Measurements from ENCODE around the gene BMP6. TPM values are rescaled to one million over a fixed set of nuclear protein-coding genes. Genes with fewer than 3 reads are reported as not detected.

Gene BMP6
- total RNA-seq, 4 donors from 2014 or later: 0.57 to 2.9 (median 1.1) TPM

GRCh38 chr6:7742223-7742785 lies 16.4 kb downstream of the BMP6 start:
- H3K27ac ChIP-seq: no peak overlapping the region
- H3K4me3 ChIP-seq: no peak overlapping the region
- intact Hi-C loops (cut with DNase I): no loop called here
- TF ChIP-seq POLR2A (IDR thresholded peaks at IDR 0.05) (no peak), CTCF (IDR thresholded peaks at IDR 0.05) (no peak)
- DNase-seq: no peak
- no peaks in the 10 kb centered on the region for H3K4me1 ChIP-seq
- H3K36me3 ChIP-seq: no peaks in the 10 kb centered on the region
- peaks cover 0 to 40% (median 0%) of the 10 kb centered on the region in 4 donors for H3K27me3 ChIP-seq
- H3K9me3 ChIP-seq: no peaks in the 10 kb centered on the region
- WGBS, 2 donors: 70 to 72% methylated on average over 10 of the region's 10 CpGs

- intact Hi-C loops (cut with DNase I): no loop called here
- Histone ChIP-seq H3K4me3 (no peak overlapping the region), H3K9me3 (no peaks in the 10 kb centered on the region), H3K4me1 (no peaks in the 10 kb centered on the region), H3K27ac (no peak overlapping the region), H3K27me3 (peaks cover 0 to 14% (median 0%) of the 10 kb centered on the region in 4 donors), H3K36me3 (no peaks in the 10 kb centered on the region)
- TF ChIP-seq POLR2A (IDR thresholded peaks at IDR 0.05) (no peak), CTCF (IDR thresholded peaks at IDR 0.05) (no peak)
- 81 to 97% methylated on average over 10 of the region's 10 CpGs for whole genome bisulfite sequencing, 2 donors
- DNase-seq: no peak
Measured at GRCh38 chr6:7745942-7746341, 20.0 kb downstream of the BMP6 start.

- Histone ChIP-seq H3K27ac (no peak overlapping the region), H3K36me3 (no peaks in the 10 kb centered on the region), H3K27me3 (peaks cover 0 to 9% (median 0%) of the 10 kb centered on the region in 4 donors), H3K4me1 (no peaks in the 10 kb centered on the region), H3K4me3 (no peak overlapping the region), H3K9me3 (no peaks in the 10 kb centered on the region)
- intact Hi-C loops (cut with DNase I): no loop called here
- DNase-seq: no peak
- no peak for TF ChIP-seq POLR2A (IDR thresholded peaks at IDR 0.05)
- TF ChIP-seq CTCF (IDR thresholded peaks at IDR 0.05): no peak
- 70 to 77% methylated on average over 10 of the region's 10 CpGs for whole genome bisulfite sequencing, 2 donors
Measured at GRCh38 chr6:7747016-7747415, 21.1 kb downstream of the BMP6 start.

GRCh38 chr6:7747433-7747832 lies 21.5 kb downstream of the BMP6 start:
- H3K27me3 ChIP-seq: peaks cover 0 to 9% (median 0%) of the 10 kb centered on the region in 4 donors
- H3K36me3 ChIP-seq: no peaks in the 10 kb centered on the region
- intact Hi-C loops (cut with DNase I): no loop called here
- H3K27ac ChIP-seq: no peak overlapping the region
- TF ChIP-seq POLR2A (IDR thresholded peaks at IDR 0.05) (no peak), CTCF (IDR thresholded peaks at IDR 0.05) (no peak)
- no peaks in the 10 kb centered on the region for H3K9me3 ChIP-seq
- H3K4me1 ChIP-seq: no peaks in the 10 kb centered on the region
- WGBS, 2 donors: 76 to 84% methylated on average over 5 of the region's 5 CpGs
- DNase-seq: no peak
- no peak overlapping the region for H3K4me3 ChIP-seq

GRCh38 chr6:7747901-7748504 lies 22.1 kb downstream of the BMP6 start:
- no peaks in the 10 kb centered on the region for H3K9me3 ChIP-seq
- no peak overlapping the region for H3K4me3 ChIP-seq
- DNase-seq: no peak
- no peak overlapping the region for H3K27ac ChIP-seq
- peaks cover 0 to 5% (median 0%) of the 10 kb centered on the region in 4 donors for H3K27me3 ChIP-seq
- intact Hi-C loops (cut with DNase I): no loop called here
- TF ChIP-seq CTCF (IDR thresholded peaks at IDR 0.05) (no peak), POLR2A (IDR thresholded peaks at IDR 0.05) (no peak)
- 91 to 94% methylated on average over 2 of the region's 2 CpGs for WGBS, 2 donors
- H3K36me3 ChIP-seq: no peaks in the 10 kb centered on the region
- no peaks in the 10 kb centered on the region for H3K4me1 ChIP-seq

Measured in esophagus squamous epithelium (tissue), 5 donors.